ENCODE measurements around the gene LRRC74A.

GRCh38 chr14:76780875-76781647 lies 45.1 kb upstream of the LRRC74A start:
- TF ChIP-seq POLR2A (IDR thresholded peaks at IDR 0.05) (no peak), CTCF (IDR thresholded peaks at IDR 0.05) (no peak)

Data from right lobe of liver (tissue), 4 donors.